CD4-positive, alpha-beta T cell (primary cell): Measurements from ENCODE around the gene EGFR. TPM values are rescaled to one million over a fixed set of nuclear protein-coding genes. Genes with fewer than 3 reads are reported as not detected.

Source experiments
- ATAC-seq: fragments of 200-7000 bp; cut with Tn5 transposase; one replicate; pipeline ENCODE4 v1.10.0; 2022; ENCODE audit warnings: mild to moderate bottlenecking; ENCODE audit not compliant: poor library complexity
- CTCF ChIA-PET: fragments of 350-600 bp; sonication (Branson Sonifier 250); formaldehyde crosslinking; loops from one replicate; lab custom pipeline; 2021; ENCODE audit warnings: antibody characterized with exemption, inconsistent platforms; lab: Charles Lee
- POLR2A ChIA-PET: fragments of 350-600 bp; sonication (Branson Sonifier 250); formaldehyde crosslinking; loops from one replicate; lab custom pipeline; 2021; ENCODE audit warnings: antibody characterized with exemption, inconsistent platforms; lab: Charles Lee
- DNase-seq, 14 experiments: peaks; one replicate each; pipeline ENCODE4 v3.0.0-alpha.2; 2013 to 2020; ENCODE audit warnings: mixed read lengths in 2 of 14
- H3K27ac ChIP-seq, 2 donors: one replicate each; pipeline versions ENCODE4 v1.5.1 to v1.7.0; 2013; ENCODE audit warnings: low read length in 2 of 2, low read depth in 1 of 2, mild to moderate bottlenecking in 1 of 2
- H3K27me3 ChIP-seq, 2 experiments: 1 replicate in 1 of 2; 2 replicates in 1 of 2; pipeline versions ENCODE4 v1.6.1 to v1.7.0; 2013; ENCODE audit warnings: low read length in 2 of 2, control low read depth in 1 of 2, mild to moderate bottlenecking in 1 of 2, moderate library complexity in 1 of 2; ENCODE audit not compliant: insufficient read depth in 2 of 2, control insufficient read depth in 1 of 2
- H3K36me3 ChIP-seq: one replicate; pipeline ENCODE4 v1.6.1; 2013; ENCODE audit warnings: low read length, control low read depth; ENCODE audit not compliant: insufficient read depth
- H3K4me1 ChIP-seq: one replicate; pipeline ENCODE4 v1.6.1; 2013; ENCODE audit warnings: low read length, control low read depth; ENCODE audit not compliant: insufficient read depth
- H3K4me3 ChIP-seq: one replicate; pipeline ENCODE4 v1.5.1; 2013; ENCODE audit warnings: mild to moderate bottlenecking, low read length, moderate library complexity
- H3K9me3 ChIP-seq, 2 experiments: 1 replicate in 1 of 2; 2 replicates in 1 of 2; pipeline versions ENCODE4 v1.6.1 to v1.7.0; 2013; ENCODE audit warnings: low read length in 2 of 2, mild to moderate bottlenecking in 2 of 2, control low read depth in 1 of 2, moderate library complexity in 1 of 2; ENCODE audit not compliant: control insufficient read depth in 1 of 2, insufficient read depth in 1 of 2
- H3K27ac Mint-ChIP-seq: one replicate; pipeline ENCODE4 v1.8.0; 2020; ENCODE audit warnings: mixed read lengths
- H3K27me3 Mint-ChIP-seq: one replicate; pipeline ENCODE4 v1.8.0; 2021; ENCODE audit warnings: mixed read lengths
- H3K36me3 Mint-ChIP-seq: one replicate; pipeline ENCODE4 v1.8.0; 2021; ENCODE audit warnings: low read depth, mixed read lengths
- H3K4me1 Mint-ChIP-seq: one replicate; pipeline ENCODE4 v1.8.0; 2021; ENCODE audit warnings: low read depth, mixed read lengths
- H3K4me3 Mint-ChIP-seq: one replicate; pipeline ENCODE4 v1.8.0; 2020; ENCODE audit warnings: mild to moderate bottlenecking, mixed read lengths
- H3K9me3 Mint-ChIP-seq: one replicate; pipeline ENCODE4 v1.8.0; 2020; ENCODE audit warnings: mixed read lengths
- CTCF ChIP-seq: fragments of 200-600 bp; IDR thresholded peaks from one replicate; pipeline ENCODE4 v1.8.0; 2022; ENCODE audit warnings: antibody characterized with exemption, mild to moderate bottlenecking
- intact Hi-C, 2 experiments: fragments of 100-400 bp; cut with DNase I in 1 of 2; cut with micrococcal nuclease in 1 of 2; formaldehyde crosslinking; loops; one replicate each; pipeline versions ENCODE4 v1.15.1 to v1.9.0; 2023 to 2025; cut with DNase I, micrococcal nuclease
- total RNA-seq, 174 experiments: library from RNA in 2 of 174; stranded (reverse) in 2 of 174; gene quantifications; one replicate each; pipeline ENCODE4 v1.2.3 and lab custom pipeline; 2021 to 2026

Gene EGFR
- total RNA-seq, 2 experiments from 2014 or later, result not detected

GRCh38 chr7:55188590-55189138 is 169.8 kb downstream of the EGFR start:
- Mint-ChIP-seq H3K4me3 (no peak overlapping the region), H3K27me3 (peaks cover 33% of the 10 kb centered on the region), H3K27ac (no peak overlapping the region), H3K36me3 (no peaks in the 10 kb centered on the region), H3K4me1 (no peaks in the 10 kb centered on the region), H3K9me3 (no peaks in the 10 kb centered on the region)
- Histone ChIP-seq H3K27ac (no peak overlapping the region), H3K4me1 (no peaks in the 10 kb centered on the region), H3K36me3 (no peaks in the 10 kb centered on the region), H3K9me3 (peaks cover 0 to 7% of the 10 kb centered on the region in 2 experiments), H3K4me3 (no peak overlapping the region), H3K27me3 (peaks cover 0 to 8% of the 10 kb centered on the region in 2 experiments)
- DNase-seq, result no peak
- CTCF ChIA-PET, result no interaction called here
- POLR2A ChIA-PET, result no interaction called here
- ATAC-seq, result no peak
- intact Hi-C loops, result no loop called here
- no peak for TF ChIP-seq CTCF

GRCh38 chr7:55189146-55189766 is 170.4 kb downstream of the EGFR start:
- H3K27ac Mint-ChIP-seq, result no peak overlapping the region
- ChIA-PET CTCF (no interaction called here), POLR2A (no interaction called here)
- TF ChIP-seq CTCF, result no peak
- H3K4me1 ChIP-seq, result no peaks in the 10 kb centered on the region
- H3K27me3 ChIP-seq, result peaks cover 0 to 8% of the 10 kb centered on the region in 2 experiments
- no peak overlapping the region for H3K4me3 Mint-ChIP-seq
- peaks cover 30% of the 10 kb centered on the region for H3K27me3 Mint-ChIP-seq
- H3K9me3 ChIP-seq, result peaks cover 0 to 7% of the 10 kb centered on the region in 2 experiments
- no peak overlapping the region for H3K27ac ChIP-seq
- ATAC-seq (no peak), DNase-seq (no peak)
- H3K36me3 Mint-ChIP-seq, result no peaks in the 10 kb centered on the region
- intact Hi-C loops, result no loop called here
- H3K4me1 Mint-ChIP-seq, result no peaks in the 10 kb centered on the region
- no peak overlapping the region for H3K4me3 ChIP-seq
- H3K9me3 Mint-ChIP-seq, result no peaks in the 10 kb centered on the region
- H3K36me3 ChIP-seq, result no peaks in the 10 kb centered on the region

GRCh38 chr7:55189878-55190436 is 171.1 kb downstream of the EGFR start:
- ATAC-seq (no peak), DNase-seq (no peak)
- no peak overlapping the region for H3K4me3 Mint-ChIP-seq
- H3K27ac Mint-ChIP-seq, result no peak overlapping the region
- H3K4me1 Mint-ChIP-seq, result no peaks in the 10 kb centered on the region
- H3K9me3 Mint-ChIP-seq, result no peaks in the 10 kb centered on the region
- TF ChIP-seq CTCF, result no peak
- Histone ChIP-seq H3K27me3 (peaks cover 0 to 8% of the 10 kb centered on the region in 2 experiments), H3K36me3 (no peaks in the 10 kb centered on the region), H3K27ac (no peak overlapping the region), H3K4me1 (no peaks in the 10 kb centered on the region), H3K4me3 (no peak overlapping the region), H3K9me3 (peaks cover 0 to 7% of the 10 kb centered on the region in 2 experiments)
- H3K36me3 Mint-ChIP-seq, result no peaks in the 10 kb centered on the region
- peaks cover 29% of the 10 kb centered on the region for H3K27me3 Mint-ChIP-seq
- ChIA-PET POLR2A (no interaction called here), CTCF (no interaction called here)
- intact Hi-C loops, result no loop called here
